Neural cell (in vitro differentiated cells): ENCODE data around the gene ENOSF1. TPM values are rescaled to one million over a fixed set of nuclear protein-coding genes. Genes with fewer than 3 reads are reported as not detected.

ENCODE experiments used
- H2AFZ ChIP-seq: fragments of 200-600, 300-800 bp; sonication (generic), shearing (Covaris generic); 2 replicates; pipeline ENCODE4 v1.6.0; 2014; ENCODE audit warnings: low read depth, mild to moderate bottlenecking, antibody characterized with exemption, low read length, moderate library complexity
- H3F3A ChIP-seq: fragments of 200-600 bp; shearing (Covaris generic); 2 replicates; pipeline ENCODE4 v1.6.1; 2016; ENCODE audit warnings: mild to moderate bottlenecking, moderate library complexity, mixed read lengths, antibody characterized with exemption, low read length; ENCODE audit not compliant: insufficient read depth, poor library complexity, severe bottlenecking
- H3K27ac ChIP-seq: fragments of 200-600, 300-800 bp; sonication (generic), shearing (Covaris generic); 2 replicates; pipeline ENCODE4 v1.5.1; 2014; ENCODE audit warnings: mild to moderate bottlenecking, low read length, moderate library complexity
- H3K27me3 ChIP-seq: fragments of 300-800, 200-600 bp; sonication (generic), shearing (Covaris generic); 2 replicates; pipeline ENCODE4 v1.6.0; 2014; ENCODE audit warnings: mild to moderate bottlenecking, low read depth, low read length, moderate library complexity; ENCODE audit not compliant: insufficient read depth
- H3K36me3 ChIP-seq: fragments of 300-800, 200-600 bp; sonication (generic), shearing (Covaris generic); 2 replicates; pipeline ENCODE4 v1.5.1; 2014; ENCODE audit warnings: mild to moderate bottlenecking, antibody characterized with exemption, low read length, moderate library complexity; ENCODE audit not compliant: insufficient read depth
- H3K4me2 ChIP-seq: fragments of 300-800, 200-600 bp; sonication (generic), shearing (Covaris generic); 2 replicates; pipeline ENCODE4 v1.6.0; 2014; ENCODE audit warnings: mild to moderate bottlenecking, low read length
- H3K4me3 ChIP-seq: fragments of 300-800, 200-600 bp; sonication (generic), shearing (Covaris generic); 2 replicates; pipeline ENCODE4 v1.5.1; 2014; ENCODE audit warnings: mild to moderate bottlenecking, low read length, moderate library complexity
- H3K79me2 ChIP-seq: fragments of 200-600 bp; shearing (Covaris generic); replicated peaks from 2 replicates; pipeline ENCODE4 v1.6.0; 2014; ENCODE audit warnings: mild to moderate bottlenecking, low read length, moderate library complexity; ENCODE audit not compliant: insufficient read depth
- H3K9ac ChIP-seq: fragments of 300-800, 200-600 bp; sonication (generic), shearing (Covaris generic); 2 replicates; pipeline ENCODE4 v1.6.1; 2016; ENCODE audit warnings: mild to moderate bottlenecking, low read length, mixed read lengths
- H3K9me2 ChIP-seq: fragments of 200-600 bp; shearing (Covaris generic); 2 replicates; pipeline ENCODE4 v1.6.1; 2016; ENCODE audit warnings: mild to moderate bottlenecking, low read length, mixed read lengths; ENCODE audit not compliant: insufficient read depth
- H3K9me3 ChIP-seq: fragments of 200-600, 300-800 bp; sonication (generic), shearing (Covaris generic); 2 replicates; pipeline ENCODE4 v1.6.1; 2016; ENCODE audit warnings: mild to moderate bottlenecking, mixed run types, low read length, moderate library complexity, mixed read lengths
- H4K20me1 ChIP-seq: fragments of 200-600 bp; shearing (Covaris generic); 2 replicates; pipeline ENCODE4 v1.6.1; 2016; ENCODE audit warnings: mild to moderate bottlenecking, mixed run types; ENCODE audit not compliant: insufficient read depth
- EP300 ChIP-seq: fragments of 450-650 bp; conservative IDR thresholded peaks from 2 replicates; pipeline ENCODE4 v1.6.1; 2014; ENCODE audit warnings: antibody characterized with exemption, mild to moderate bottlenecking, moderate library complexity; ENCODE audit not compliant: poor library complexity, severe bottlenecking
- EZH2 ChIP-seq: fragments of 200-600, 300-800 bp; shearing (Covaris generic), sonication (generic); IDR thresholded peaks from 2 replicates; pipeline ENCODE4 v1.6.1; 2014; ENCODE audit warnings: antibody characterized with exemption, low read length, borderline replicate concordance, mild to moderate bottlenecking; ENCODE audit not compliant: insufficient read depth, poor library complexity, severe bottlenecking
- MXI1 ChIP-seq: fragments of 450-650 bp; conservative IDR thresholded peaks from 2 replicates; pipeline ENCODE4 v1.6.1; 2014; ENCODE audit warnings: antibody characterized with exemption, mild to moderate bottlenecking; ENCODE audit not compliant: poor library complexity, severe bottlenecking
- POLR2AphosphoS5 ChIP-seq: IDR thresholded peaks from 2 replicates; pipeline ENCODE4 v1.6.1; 2012
- RAD21 ChIP-seq: fragments of 450-650 bp; conservative IDR thresholded peaks from 2 replicates; pipeline ENCODE4 v1.6.1; 2014; ENCODE audit warnings: antibody characterized with exemption, mild to moderate bottlenecking, moderate library complexity
- SMC3 ChIP-seq: fragments of 450-650 bp; conservative IDR thresholded peaks from 2 replicates; pipeline ENCODE4 v1.6.1; 2014; ENCODE audit warnings: antibody characterized with exemption, mild to moderate bottlenecking, moderate library complexity; ENCODE audit not compliant: poor library complexity
- TAF1 ChIP-seq: IDR thresholded peaks from 2 replicates; pipeline ENCODE4 v1.6.1; 2012; ENCODE audit warnings: low read depth
- polyA plus RNA-seq: library from polyadenylated mRNA; depleted of rRNA; stranded (reverse); fragments of >200 nt; gene quantifications from 2 replicates; pipeline ENCODE4 v1.2.3, GENCODE V29; 2014
- TF ChIP-seq, protein P1 (sequence below): fragments of 450-650 bp; IDR thresholded peaks from 2 replicates; pipeline ENCODE4 v1.5.1; 2014; ENCODE audit warnings: antibody characterized with exemption, mild to moderate bottlenecking, moderate library complexity; ENCODE audit not compliant: poor library complexity, severe bottlenecking
- TF ChIP-seq, protein P2 (sequence below): IDR thresholded peaks from 2 replicates; pipeline ENCODE4 v1.6.1; 2012; ENCODE audit warnings: borderline replicate concordance

ENOSF1 gene
- polyA plus RNA-seq, 1 donor from 2014 or later, result 9.0 TPM

DNA sequence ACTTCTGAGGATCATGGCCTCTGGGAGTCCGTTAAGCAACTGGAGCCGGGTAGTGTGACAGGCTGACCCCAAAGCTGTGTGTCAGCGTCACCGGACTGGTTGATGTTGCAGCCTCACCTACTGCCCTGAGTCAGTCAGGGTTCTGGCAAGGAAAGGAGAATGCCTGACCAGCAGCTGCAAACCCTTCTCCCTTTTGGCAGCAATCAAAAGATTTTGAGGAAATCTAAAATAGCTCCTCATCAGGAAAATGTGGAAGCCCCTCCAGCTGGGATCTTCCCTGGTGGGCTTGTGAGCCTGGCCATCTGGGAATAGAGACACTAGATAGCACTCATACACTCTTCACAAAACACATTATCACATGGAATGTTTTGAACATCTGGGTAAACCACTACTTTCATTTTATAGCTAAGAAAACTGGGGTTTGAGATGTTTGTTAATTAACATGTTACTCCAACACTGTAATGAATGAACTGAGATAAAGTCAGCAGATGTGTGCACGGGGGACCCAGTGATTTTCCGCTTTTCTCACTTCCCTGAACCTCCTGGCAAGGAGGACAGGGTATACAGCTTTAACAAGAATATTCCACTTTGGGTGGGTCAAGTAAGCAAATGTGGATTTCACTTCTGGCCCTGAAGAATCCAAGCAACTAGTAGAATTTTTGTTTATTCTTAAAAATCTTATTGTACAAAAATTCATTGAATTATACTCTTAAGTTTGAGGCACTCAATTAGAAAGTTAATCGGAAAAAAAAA, 91.0 kb downstream of the ENOSF1 start:
- H3K9me3 ChIP-seq, result no peaks in the 10 kb centered on the region
- no peak overlapping the region for H3K27ac ChIP-seq
- no peaks in the 10 kb centered on the region for H3K9me2 ChIP-seq
- no peaks in the 10 kb centered on the region for H3F3A ChIP-seq
- H4K20me1 ChIP-seq, result no peaks in the 10 kb centered on the region
- TF ChIP-seq, protein P1, sequence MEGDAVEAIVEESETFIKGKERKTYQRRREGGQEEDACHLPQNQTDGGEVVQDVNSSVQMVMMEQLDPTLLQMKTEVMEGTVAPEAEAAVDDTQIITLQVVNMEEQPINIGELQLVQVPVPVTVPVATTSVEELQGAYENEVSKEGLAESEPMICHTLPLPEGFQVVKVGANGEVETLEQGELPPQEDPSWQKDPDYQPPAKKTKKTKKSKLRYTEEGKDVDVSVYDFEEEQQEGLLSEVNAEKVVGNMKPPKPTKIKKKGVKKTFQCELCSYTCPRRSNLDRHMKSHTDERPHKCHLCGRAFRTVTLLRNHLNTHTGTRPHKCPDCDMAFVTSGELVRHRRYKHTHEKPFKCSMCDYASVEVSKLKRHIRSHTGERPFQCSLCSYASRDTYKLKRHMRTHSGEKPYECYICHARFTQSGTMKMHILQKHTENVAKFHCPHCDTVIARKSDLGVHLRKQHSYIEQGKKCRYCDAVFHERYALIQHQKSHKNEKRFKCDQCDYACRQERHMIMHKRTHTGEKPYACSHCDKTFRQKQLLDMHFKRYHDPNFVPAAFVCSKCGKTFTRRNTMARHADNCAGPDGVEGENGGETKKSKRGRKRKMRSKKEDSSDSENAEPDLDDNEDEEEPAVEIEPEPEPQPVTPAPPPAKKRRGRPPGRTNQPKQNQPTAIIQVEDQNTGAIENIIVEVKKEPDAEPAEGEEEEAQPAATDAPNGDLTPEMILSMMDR, result no peak
- TF ChIP-seq POLR2AphosphoS5 (no peak), EZH2 (no peak), RAD21 (no peak), MXI1 (no peak), SMC3 (no peak), EP300 (no peak), TAF1 (no peak)
- TF ChIP-seq, protein P2, sequence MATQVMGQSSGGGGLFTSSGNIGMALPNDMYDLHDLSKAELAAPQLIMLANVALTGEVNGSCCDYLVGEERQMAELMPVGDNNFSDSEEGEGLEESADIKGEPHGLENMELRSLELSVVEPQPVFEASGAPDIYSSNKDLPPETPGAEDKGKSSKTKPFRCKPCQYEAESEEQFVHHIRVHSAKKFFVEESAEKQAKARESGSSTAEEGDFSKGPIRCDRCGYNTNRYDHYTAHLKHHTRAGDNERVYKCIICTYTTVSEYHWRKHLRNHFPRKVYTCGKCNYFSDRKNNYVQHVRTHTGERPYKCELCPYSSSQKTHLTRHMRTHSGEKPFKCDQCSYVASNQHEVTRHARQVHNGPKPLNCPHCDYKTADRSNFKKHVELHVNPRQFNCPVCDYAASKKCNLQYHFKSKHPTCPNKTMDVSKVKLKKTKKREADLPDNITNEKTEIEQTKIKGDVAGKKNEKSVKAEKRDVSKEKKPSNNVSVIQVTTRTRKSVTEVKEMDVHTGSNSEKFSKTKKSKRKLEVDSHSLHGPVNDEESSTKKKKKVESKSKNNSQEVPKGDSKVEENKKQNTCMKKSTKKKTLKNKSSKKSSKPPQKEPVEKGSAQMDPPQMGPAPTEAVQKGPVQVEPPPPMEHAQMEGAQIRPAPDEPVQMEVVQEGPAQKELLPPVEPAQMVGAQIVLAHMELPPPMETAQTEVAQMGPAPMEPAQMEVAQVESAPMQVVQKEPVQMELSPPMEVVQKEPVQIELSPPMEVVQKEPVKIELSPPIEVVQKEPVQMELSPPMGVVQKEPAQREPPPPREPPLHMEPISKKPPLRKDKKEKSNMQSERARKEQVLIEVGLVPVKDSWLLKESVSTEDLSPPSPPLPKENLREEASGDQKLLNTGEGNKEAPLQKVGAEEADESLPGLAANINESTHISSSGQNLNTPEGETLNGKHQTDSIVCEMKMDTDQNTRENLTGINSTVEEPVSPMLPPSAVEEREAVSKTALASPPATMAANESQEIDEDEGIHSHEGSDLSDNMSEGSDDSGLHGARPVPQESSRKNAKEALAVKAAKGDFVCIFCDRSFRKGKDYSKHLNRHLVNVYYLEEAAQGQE, result no peak
- no peak overlapping the region for H3K4me2 ChIP-seq
- no peaks in the 10 kb centered on the region for H3K27me3 ChIP-seq
- H3K79me2 ChIP-seq, result no peaks in the 10 kb centered on the region
- no peak overlapping the region for H3K9ac ChIP-seq
- no peaks in the 10 kb centered on the region for H3K36me3 ChIP-seq
- no peak overlapping the region for H3K4me3 ChIP-seq
- H2AFZ ChIP-seq, result no peak overlapping the region

Other genes starting within 250 kb of the ENOSF1 start
- 0.42 and 0.76 TPM in 2 replicates for gene COLEC12, start 211.9 kb downstream of the ENOSF1 start, polyA plus RNA-seq
- not detected in 2 replicates for gene CETN1, start 132.2 kb downstream of the ENOSF1 start, polyA plus RNA-seq
- gene CLUL1, start 115.6 kb downstream of the ENOSF1 start, polyA plus RNA-seq, result 2.2 and 2.5 TPM in 2 replicates
- 1.9 and 3.3 TPM in 2 replicates for gene TYMS, start 55.0 kb downstream of the ENOSF1 start, polyA plus RNA-seq
- 7.4 and 12.0 TPM in 2 replicates for gene YES1, start 99.6 kb upstream of the ENOSF1 start, polyA plus RNA-seq
- 0.98 and 1.2 TPM in 2 replicates for gene ADCYAP1, start 192.2 kb upstream of the ENOSF1 start, polyA plus RNA-seq